GM21423 (cell line): ENCODE data around the gene FAM3A.

Experiments used
- ATAC-seq: cut with Tn5 transposase; IDR thresholded peaks from one replicate; pipeline ENCODE4 v1.9.1; 2021; ENCODE audit warnings: mild to moderate bottlenecking, moderate library complexity; ENCODE audit not compliant: unreplicated experiment

FAM3A gene

GRCh38 chrX:154463611-154464220 lies 52.3 kb downstream of the FAM3A start:
- ATAC-seq = no peak

GRCh38 chrX:154462396-154462795 lies 53.6 kb downstream of the FAM3A start:
- ATAC-seq = no peak

GRCh38 chrX:154460326-154460725 lies 55.7 kb downstream of the FAM3A start:
- no peak for ATAC-seq

- no peak for ATAC-seq
Measured at GRCh38 chrX:154459832-154460231, 56.2 kb downstream of the FAM3A start.

GRCh38 chrX:154458954-154459778 lies 56.9 kb downstream of the FAM3A start:
- no peak for ATAC-seq

- peak; percentile 67 for ATAC-seq
Measured at GRCh38 chrX:154458116-154458953, 57.7 kb downstream of the FAM3A start, which contains the start of gene PLXNA3. TSS of gene PLXNA3 (plus strand) at chrX:154458281. CDS start at chrX:154460184, 1,903 bp downstream.

DNA sequence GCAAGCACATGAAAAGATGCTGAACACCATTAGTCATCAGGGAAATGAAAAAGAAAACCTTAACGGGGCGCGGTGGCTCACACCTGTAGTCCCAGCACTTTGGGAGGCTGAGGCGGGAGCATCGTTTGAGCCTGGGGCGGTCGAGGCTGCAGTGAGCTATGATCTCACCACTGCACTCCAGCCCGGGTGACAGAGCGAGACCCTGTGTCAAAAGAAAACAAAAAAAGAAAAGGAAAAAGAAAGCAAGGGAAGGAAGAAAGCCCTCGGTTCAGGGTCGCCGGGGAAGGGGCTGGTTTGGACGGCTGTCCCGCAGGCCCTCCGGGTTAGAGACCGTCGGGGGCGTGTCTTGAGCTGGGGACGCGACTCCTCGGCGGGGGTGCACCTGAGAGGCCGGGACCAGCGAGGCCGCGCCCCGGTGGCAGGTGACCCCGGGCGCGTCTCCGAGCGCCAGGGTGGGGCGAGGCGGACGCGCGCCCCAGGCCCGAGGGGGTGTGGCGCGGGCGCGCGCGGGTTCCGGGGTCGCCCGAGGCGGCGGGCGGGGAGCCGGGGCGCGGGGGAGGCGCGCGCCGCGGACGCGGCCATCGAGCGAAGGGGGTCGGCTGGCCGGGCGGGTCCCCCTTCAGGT lies 58.4 kb downstream of the FAM3A start:
- peak; percentile 61 for ATAC-seq
